GM18907 (cell line): ENCODE results near the gene TMC6.
"Not testable (repeated sequence)": the region's sequence is repeated elsewhere in the genome, so short reads cannot be mapped to it uniquely, and the experiment has no call there.

Experiments
- ATAC-seq: cut with Tn5 transposase; IDR thresholded peaks from one replicate; pipeline ENCODE4 v1.9.1; 2021; ENCODE audit warnings: mild to moderate bottlenecking, moderate library complexity; ENCODE audit not compliant: unreplicated experiment

TMC6 gene

GRCh38 chr17:78082988-78083387 is 45.6 kb downstream of the TMC6 start:
- ATAC-seq = no peak

- ATAC-seq = not testable (repeated sequence)
Observed at GRCh38 chr17:78082355-78082872, 46.1 kb downstream of the TMC6 start.

- no peak for ATAC-seq
Observed at GRCh38 chr17:78081551-78081950, 47.0 kb downstream of the TMC6 start.

- ATAC-seq = no peak
Observed at GRCh38 chr17:78079253-78079652, 49.3 kb downstream of the TMC6 start.

GRCh38 chr17:78075545-78075944 is 53.0 kb downstream of the TMC6 start:
- ATAC-seq = no peak

GRCh38 chr17:78075011-78075410 is 53.5 kb downstream of the TMC6 start:
- no peak for ATAC-seq

- no peak for ATAC-seq
Observed at GRCh38 chr17:78072961-78073360, 55.6 kb downstream of the TMC6 start.

- ATAC-seq = no peak
Observed at GRCh38 chr17:78069695-78070094, 58.9 kb downstream of the TMC6 start.

- not testable (repeated sequence) for ATAC-seq
Observed at GRCh38 chr17:78066976-78067375, 61.6 kb downstream of the TMC6 start.

GRCh38 chr17:78064708-78065107 is 63.8 kb downstream of the TMC6 start:
- ATAC-seq = no peak

GRCh38 chr17:78063489-78063888 is 65.1 kb downstream of the TMC6 start:
- no peak for ATAC-seq

GRCh38 chr17:78062596-78062995 is 66.0 kb downstream of the TMC6 start:
- no peak for ATAC-seq
